HepG2 (cell line): ENCODE measurements around the gene CBY2. TPM values are rescaled to one million over a fixed set of nuclear protein-coding genes. Genes with fewer than 3 reads are reported as not detected.
"Not testable (repeated sequence)": the region's sequence is repeated elsewhere in the genome, so short reads cannot be mapped to it uniquely, and the experiment has no call there.

Source experiments
- ATAC-seq: fragments of 200-7000 bp; cut with Tn5 transposase; 3 replicates; pipeline ENCODE4 v1.9.1; 2020; ENCODE audit warnings: mild to moderate bottlenecking, moderate library complexity
- BruUV-seq: library from RNA; stranded (reverse); fragments of 400-500 nt; replicated peaks from 2 replicates; lab custom pipeline; 2021; lab: Mats Ljungman, UMichigan
- CTCF ChIA-PET: fragments of 300-600 bp; formaldehyde crosslinking; extraction: SDS; loops from one replicate; lab custom pipeline; 2021; ENCODE audit warnings: low total read pairs, inconsistent platforms, low intra/inter-chr PET ratio; lab: Yijun Ruan, JAX
- POLR2A ChIA-PET: fragments of 350-600 bp; sonication (Branson Sonifier 250); formaldehyde crosslinking; loops from one replicate; lab custom pipeline; 2020; ENCODE audit warnings: antibody characterized with exemption, inconsistent platforms; lab: Yijun Ruan, JAX
- DNase-seq: peaks from one replicate; pipeline ENCODE4 v3.0.0-alpha.2; 2015; ENCODE audit warnings: low spot score
- FAIRE-seq: peaks from 3 replicates; lab custom pipeline; 2011; peaks lifted over from hg19 to GRCh38; lab: Jason Lieb, UNC
- H2AFZ ChIP-seq: one replicate; pipeline ENCODE4 v1.6.1; 2011; ENCODE audit warnings: low read length, inconsistent platforms
- H3K27ac ChIP-seq: fragments of 300-600 bp; 3 replicates; pipeline ENCODE4 v1.8.0; 2011; ENCODE audit warnings: mixed run types, mild to moderate bottlenecking, mixed read lengths, low read length, inconsistent platforms; ENCODE audit not compliant: insufficient read depth; ENCODE audit errors: extremely low read length
- H3K27me3 ChIP-seq, 2 experiments: fragments of 200-600 bp in 1 of 2; 2 replicates in 1 of 2; 3 replicates in 1 of 2; pipeline versions ENCODE4 v1.6.0 to v1.8.0; 2011; ENCODE audit warnings: low read length in 2 of 2, mild to moderate bottlenecking in 2 of 2, moderate library complexity in 2 of 2, inconsistent platforms in 1 of 2; ENCODE audit not compliant: insufficient read depth in 2 of 2, control insufficient read depth in 1 of 2
- H3K36me3 ChIP-seq, 2 experiments: fragments of 200-600 bp in 1 of 2; replicated peaks in 1 of 2; 2 replicates in 1 of 2; 3 replicates in 1 of 2; pipeline versions ENCODE4 v1.5.1 to v1.8.0; 2011; ENCODE audit warnings: low read length in 2 of 2, inconsistent platforms in 1 of 2; ENCODE audit not compliant: insufficient read depth in 2 of 2, control insufficient read depth in 1 of 2
- H3K4me1 ChIP-seq: 2 replicates; pipeline ENCODE4 v1.5.1; 2012; ENCODE audit warnings: low read length, inconsistent platforms; ENCODE audit not compliant: insufficient read depth
- H3K4me2 ChIP-seq: 2 replicates; pipeline ENCODE4 v1.6.0; 2011; ENCODE audit warnings: low read depth, low read length, inconsistent platforms
- H3K4me3 ChIP-seq, 3 experiments: fragments of 200-600 bp in 1 of 3; sonication (generic), shearing (Covaris generic) in 1 of 3; replicated peaks in 1 of 3; 2 replicates each; pipeline ENCODE4 v1.5.1; 2011 to 2016; ENCODE audit warnings: low read length in 3 of 3, inconsistent platforms in 2 of 3, low read depth in 2 of 3, mild to moderate bottlenecking in 2 of 3, control low read depth in 1 of 3, mixed read lengths in 1 of 3; ENCODE audit not compliant: insufficient read depth in 1 of 3
- H3K79me2 ChIP-seq: one replicate; pipeline ENCODE4 v1.6.1; 2011; ENCODE audit warnings: low read length, inconsistent platforms; ENCODE audit not compliant: insufficient read depth
- H3K9ac ChIP-seq: 2 replicates; pipeline ENCODE4 v1.6.0; 2011; ENCODE audit warnings: mild to moderate bottlenecking, low read depth, low read length, inconsistent platforms; ENCODE audit not compliant: insufficient read depth
- H3K9me3 ChIP-seq: 2 replicates; pipeline ENCODE4 v1.5.1; 2012; ENCODE audit warnings: mild to moderate bottlenecking, low read length
- H4K20me1 ChIP-seq: 2 replicates; pipeline ENCODE4 v1.6.0; 2011; ENCODE audit warnings: inconsistent platforms, mild to moderate bottlenecking, low read length, moderate library complexity; ENCODE audit not compliant: insufficient read depth
- ADNP ChIP-seq: sonication (generic); formaldehyde crosslinking; IDR thresholded peaks from 2 replicates; pipeline ENCODE4 v1.4.0; 2020; ENCODE audit warnings: missing genetic modification reagents
- CEBPG ChIP-seq: IDR thresholded peaks from 2 replicates; pipeline ENCODE4 v1.6.1; 2016
- IKZF4 ChIP-seq: sonication (generic); formaldehyde crosslinking; IDR thresholded peaks from 2 replicates; pipeline ENCODE4 v1.5.1; 2020; ENCODE audit warnings: borderline replicate concordance, mild to moderate bottlenecking, low read depth, missing genetic modification reagents; ENCODE audit errors: not compliant biosample characterization
- NFE2L2 ChIP-seq: fragments of 150-350 bp; IDR thresholded peaks from 2 replicates; pipeline ENCODE4 v1.6.1; 2014; ENCODE audit warnings: low read length
- NFYC ChIP-seq: IDR thresholded peaks from 2 replicates; pipeline ENCODE4 v1.6.1; 2016; ENCODE audit warnings: missing genetic modification reagents, missing compliant biosample characterization
- RAD21 ChIP-seq: fragments of 450-650 bp; formaldehyde crosslinking; IDR thresholded peaks from 2 replicates; pipeline ENCODE4 v1.5.0; 2020; ENCODE audit warnings: mild to moderate bottlenecking
- ZFP37 ChIP-seq: sonication (generic); formaldehyde crosslinking; IDR thresholded peaks from 2 replicates; pipeline ENCODE4 v1.4.0; 2020; ENCODE audit warnings: missing genetic modification reagents, borderline replicate concordance
- ZNF230 ChIP-seq: sonication (generic); formaldehyde crosslinking; IDR thresholded peaks from 2 replicates; pipeline ENCODE4 v1.4.0; 2020; ENCODE audit warnings: mild to moderate bottlenecking, missing genetic modification reagents
- ZNF775 ChIP-seq: sonication (generic); formaldehyde crosslinking; IDR thresholded peaks from 2 replicates; pipeline ENCODE4 v1.4.0; 2020; ENCODE audit warnings: missing genetic modification reagents, mild to moderate bottlenecking, moderate library complexity, borderline replicate concordance
- ZNF850 ChIP-seq: sonication (generic); formaldehyde crosslinking; conservative IDR thresholded peaks from 2 replicates; pipeline ENCODE4 v1.9.0; 2021; ENCODE audit warnings: mild to moderate bottlenecking, missing genetic modification reagents
- ZNF878 ChIP-seq: sonication (generic); formaldehyde crosslinking; IDR thresholded peaks from 2 replicates; pipeline ENCODE4 v1.8.1; 2023; ENCODE audit warnings: mild to moderate bottlenecking, missing genetic modification reagents, moderate library complexity
- ZSCAN9 ChIP-seq: IDR thresholded peaks from 2 replicates; pipeline ENCODE4 v1.6.1; 2016; ENCODE audit warnings: borderline replicate concordance
- WGBS: methylation state at CpG from one replicate; pipeline ENCODE4 v1.1.6; 2017; ENCODE audit warnings: low lambda C conversion rate; 5-methylcytosine and 5-hydroxymethylcytosine counted together
- in situ Hi-C: cut with HindIII; loops from 2 replicates; pipeline ENCODE4 v1.10.0; 2017; ENCODE audit warnings: low pct_unique_long_range_greater_than_20kb; ENCODE audit not compliant: extremely low pct_ligation_motif_present
- intact Hi-C: fragments of 100-400 bp; cut with micrococcal nuclease; formaldehyde crosslinking; loops from one replicate; pipeline ENCODE4 v1.10.0; 2022; ENCODE audit not compliant: unreplicated experiment
- polyA plus RNA-seq, 8 experiments: library from polyadenylated mRNA; depleted of rRNA in 3 of 8; stranded (reverse) in 7 of 8; unstranded in 1 of 8; fragments of >200 nt; fragmentation: Illumina TruSeq in 4 of 8; extraction: Trizol in 4 of 8; gene quantifications; 2 replicates each; pipeline versions ENCODE4 v1.2.1 to v1.2.3, GENCODE V29; 2011 to 2016; ENCODE audit warnings: low read depth in 4 of 8, missing spikeins in 1 of 8, mixed read lengths in 1 of 8; ENCODE audit not compliant: insufficient read depth in 1 of 8
- total RNA-seq, 5 experiments: library from RNA; depleted of rRNA; stranded (reverse); fragments of >200 nt; fragmentation: Illumina TruSeq; extraction: Trizol; gene quantifications; 2 replicates each; pipeline ENCODE4 v1.2.3, GENCODE V29; 2016; ENCODE audit warnings: low read depth in 1 of 5
- TF ChIP-seq, protein P1 (sequence below): sonication (generic); formaldehyde crosslinking; conservative IDR thresholded peaks from 2 replicates; pipeline ENCODE4 v1.8.0; 2022; ENCODE audit warnings: missing genetic modification reagents

The CBY2 gene
- total and polyA plus RNA-seq, 2 of the 13 experiments (the other 11 are each of a cell fraction or from before 2014, with no cell fraction given) = not detected

DNA sequence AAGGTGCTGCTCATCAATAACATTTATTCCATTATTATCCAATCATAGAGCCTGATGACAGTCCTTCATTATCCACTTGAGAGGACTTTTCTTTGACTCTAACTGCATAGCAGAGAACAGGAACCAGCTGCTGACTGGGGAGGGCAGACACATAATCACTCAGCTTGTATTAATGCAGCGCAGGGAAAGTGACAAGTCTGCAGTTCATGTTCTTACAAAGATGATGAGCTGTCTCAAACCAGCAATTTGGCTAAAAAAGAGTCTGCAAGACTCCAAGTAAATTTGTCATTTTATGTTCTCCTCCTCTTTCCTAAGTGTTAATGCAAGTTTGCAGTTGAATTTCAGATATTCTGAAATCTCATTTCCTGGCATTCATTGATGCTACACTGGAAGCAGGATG lies 40.0 kb upstream of the CBY2 start:
- H3K79me2 ChIP-seq = no peaks in the 10 kb centered on the region
- H3K27me3 ChIP-seq = no peaks in the 10 kb centered on the region
- intact Hi-C loops = no loop called here
- TF ChIP-seq ZNF775 (CRISPR knock-in tag) (no peak), NFYC (CRISPR knock-in tag) (no peak), ZNF850 (CRISPR knock-in tag) (no peak), RAD21 (CRISPR knock-in tag) (no peak), ADNP (CRISPR knock-in tag) (no peak), NFE2L2 (no peak), ZNF878 (no peak), IKZF4 (no peak), ZSCAN9 (CRISPR knock-in tag) (no peak), ZFP37 (no peak), CEBPG (CRISPR knock-in tag) (no peak), ZNF230 (no peak)
- TF ChIP-seq, protein P1, sequence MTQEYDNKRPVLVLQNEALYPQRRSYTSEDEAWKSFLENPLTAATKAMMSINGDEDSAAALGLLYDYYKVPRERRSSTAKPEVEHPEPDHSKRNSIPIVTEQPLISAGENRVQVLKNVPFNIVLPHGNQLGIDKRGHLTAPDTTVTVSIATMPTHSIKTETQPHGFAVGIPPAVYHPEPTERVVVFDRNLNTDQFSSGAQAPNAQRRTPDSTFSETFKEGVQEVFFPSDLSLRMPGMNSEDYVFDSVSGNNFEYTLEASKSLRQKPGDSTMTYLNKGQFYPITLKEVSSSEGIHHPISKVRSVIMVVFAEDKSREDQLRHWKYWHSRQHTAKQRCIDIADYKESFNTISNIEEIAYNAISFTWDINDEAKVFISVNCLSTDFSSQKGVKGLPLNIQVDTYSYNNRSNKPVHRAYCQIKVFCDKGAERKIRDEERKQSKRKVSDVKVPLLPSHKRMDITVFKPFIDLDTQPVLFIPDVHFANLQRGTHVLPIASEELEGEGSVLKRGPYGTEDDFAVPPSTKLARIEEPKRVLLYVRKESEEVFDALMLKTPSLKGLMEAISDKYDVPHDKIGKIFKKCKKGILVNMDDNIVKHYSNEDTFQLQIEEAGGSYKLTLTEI (CRISPR knock-in tag) = no peak
- TF ChIP-seq, all 625 proteins: peak for 0
- ATAC-seq = no peak
- CTCF ChIA-PET = no interaction called here
- Histone ChIP-seq H3K27ac (no peak overlapping the region), H2AFZ (no peak overlapping the region), H3K9ac (no peak overlapping the region), H4K20me1 (no peaks in the 10 kb centered on the region), H3K4me3 (no peak overlapping the region), H3K4me1 (no peaks in the 10 kb centered on the region), H3K4me2 (no peak overlapping the region), H3K36me3 (no peaks in the 10 kb centered on the region), H3K9me3 (no peaks in the 10 kb centered on the region)
- POLR2A ChIA-PET = no interaction called here
- BruUV-seq = no TSS peak
- in situ Hi-C loops = no loop called here
- WGBS = 44% methylated on average over 1 of the region's 1 CpG
- FAIRE-seq = no peak
- DNase-seq = no peak

DNA sequence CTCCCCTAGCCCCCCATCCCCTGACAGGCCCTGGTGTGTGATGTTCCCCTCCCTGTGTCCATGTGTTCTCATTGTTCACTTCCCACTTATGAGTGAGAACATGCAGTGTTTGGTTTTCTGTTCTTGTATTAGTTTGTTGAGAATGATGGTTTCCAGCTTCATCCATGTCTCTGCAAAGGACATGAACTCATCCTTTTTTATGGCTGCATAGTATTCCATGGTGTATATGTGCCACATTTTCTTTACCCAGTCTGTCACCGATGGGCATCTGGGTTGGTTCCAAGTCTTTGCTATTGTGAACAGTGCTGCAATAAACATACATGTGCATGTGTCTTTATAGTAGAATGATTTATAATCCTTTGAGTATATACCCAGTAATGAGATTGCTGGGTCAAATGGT lies 39.2 kb upstream of the CBY2 start:
- FAIRE-seq, in situ Hi-C loops, POLR2A ChIA-PET: not testable (repeated sequence)

More for the DNA sequence above, 39.2 kb upstream of the CBY2 start:
- H3K4me3 ChIP-seq, CTCF ChIA-PET, H3K4me1 ChIP-seq, H3K9me3 ChIP-seq, BruUV-seq, DNase-seq, ATAC-seq, H3K36me3 ChIP-seq, H3K79me2 ChIP-seq, H3K27ac ChIP-seq, H3K9ac ChIP-seq, H4K20me1 ChIP-seq, H3K4me2 ChIP-seq, H3K27me3 ChIP-seq, H2AFZ ChIP-seq, intact Hi-C loops: not testable (repeated sequence)
- 0% methylated on average over 1 of the region's 1 CpG for WGBS
